ENCODE data around the gene PAIP1.

DNA sequence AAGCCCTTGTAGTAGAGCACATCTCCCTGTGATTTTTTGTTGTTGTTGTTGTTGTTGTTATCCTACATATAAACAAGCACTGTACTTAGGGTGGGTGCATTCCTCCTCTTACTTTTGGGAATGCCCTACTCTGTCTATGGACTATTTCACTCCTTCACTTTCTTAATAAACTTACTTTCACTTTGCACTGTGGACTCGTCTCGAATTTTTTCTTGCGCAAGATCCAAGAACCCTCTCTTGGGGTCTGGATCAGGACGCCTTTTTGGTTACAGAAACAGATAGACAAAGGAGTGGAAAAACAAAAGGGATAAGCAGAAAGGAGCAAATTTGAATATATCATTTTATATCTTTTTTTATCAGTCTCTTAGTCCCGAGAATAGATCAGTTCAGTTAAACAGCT is 14.4 kb upstream of the PAIP1 start:
- no peak for TF ChIP-seq EZH2 (IDR thresholded peaks at IDR 0.05; ENCODE audit: borderline replicate concordance, low read depth, low read length, severe bottlenecking)
- TF ChIP-seq, protein P1, sequence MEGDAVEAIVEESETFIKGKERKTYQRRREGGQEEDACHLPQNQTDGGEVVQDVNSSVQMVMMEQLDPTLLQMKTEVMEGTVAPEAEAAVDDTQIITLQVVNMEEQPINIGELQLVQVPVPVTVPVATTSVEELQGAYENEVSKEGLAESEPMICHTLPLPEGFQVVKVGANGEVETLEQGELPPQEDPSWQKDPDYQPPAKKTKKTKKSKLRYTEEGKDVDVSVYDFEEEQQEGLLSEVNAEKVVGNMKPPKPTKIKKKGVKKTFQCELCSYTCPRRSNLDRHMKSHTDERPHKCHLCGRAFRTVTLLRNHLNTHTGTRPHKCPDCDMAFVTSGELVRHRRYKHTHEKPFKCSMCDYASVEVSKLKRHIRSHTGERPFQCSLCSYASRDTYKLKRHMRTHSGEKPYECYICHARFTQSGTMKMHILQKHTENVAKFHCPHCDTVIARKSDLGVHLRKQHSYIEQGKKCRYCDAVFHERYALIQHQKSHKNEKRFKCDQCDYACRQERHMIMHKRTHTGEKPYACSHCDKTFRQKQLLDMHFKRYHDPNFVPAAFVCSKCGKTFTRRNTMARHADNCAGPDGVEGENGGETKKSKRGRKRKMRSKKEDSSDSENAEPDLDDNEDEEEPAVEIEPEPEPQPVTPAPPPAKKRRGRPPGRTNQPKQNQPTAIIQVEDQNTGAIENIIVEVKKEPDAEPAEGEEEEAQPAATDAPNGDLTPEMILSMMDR (IDR thresholded peaks at IDR 0.05; ENCODE audit: extremely low read depth in 1 of 2, insufficient read depth in 1 of 2, low read depth in 1 of 2, low read length in 2 of 2), result no peak
- TF ChIP-seq POLR2AphosphoS5 (IDR thresholded peaks at IDR 0.05; ENCODE audit: insufficient read depth, low read depth, low read length), result no peak
